Measurements from ENCODE around the gene ADGRA1. TPM values are rescaled to one million over a fixed set of nuclear protein-coding genes. Genes with fewer than 3 reads are reported as not detected.

The ADGRA1 gene
- total and polyA plus RNA-seq, 2 of the 8 experiments (the other 6 are each of a cell fraction or from before 2014, with no cell fraction given): 0.17 to 0.21 TPM

GRCh38 chr10:133121479-133121878 is 33.8 kb downstream of the ADGRA1 start:
- FAIRE-seq (no peak), DNase-seq (ENCODE audit: low read depth in 1 of 2, low spot score in 2 of 2) (no peak)
- Histone ChIP-seq H3K23ac (ENCODE audit: insufficient read length) (peak overlapping the region; percentile 41), H2BK120ac (replicated peaks; ENCODE audit: low read depth, low read length) (no peak overlapping the region), H2AK5ac (ENCODE audit: low read depth, low read length) (peak overlapping the region; percentile 87; the same call in 1 of the 2 replicates), H3K27ac (ENCODE audit: low read depth, low read length) (no peak overlapping the region), H2BK15ac (ENCODE audit: low read length) (0 out of 2 replicates have a peak overlapping the region, but pooled peaks have one; percentile 1), H3K23me2 (ENCODE audit: low read depth, low read length) (peaks cover 7% of the 10 kb centered on the region; the same call in 1 of the 2 replicates), H3K18ac (ENCODE audit: extremely low read depth, low read length) (no peak overlapping the region), H4K20me1 (replicated peaks in 1 of 2; ENCODE audit: control insufficient read depth in 1 of 2, insufficient read depth in 2 of 2, low read length in 2 of 2) (peaks cover 0 to 5% of the 10 kb centered on the region in 2 experiments), H3K56ac (replicated peaks; ENCODE audit: insufficient read length, low read depth, low read length) (peak overlapping the region; percentile 46), H3K4me1 (replicated peaks in 1 of 4; ENCODE audit: control insufficient read depth in 3 of 4, insufficient read depth in 4 of 4, low read length in 3 of 4) (no peaks in the 10 kb centered on the region; a peak in 1 of 7 replicates), H2BK12ac (ENCODE audit: low read depth, low read length) (peak overlapping the region; percentile 64; the same call in 1 of the 2 replicates), H3K36me3 (ENCODE audit: control insufficient read depth in 2 of 4, insufficient read depth in 4 of 4, low read length in 3 of 4) (peaks cover 0 to 2% (median 0%) of the 10 kb centered on the region in 4 experiments; a peak in 1 of 8 replicates), H2BK5ac (ENCODE audit: low read depth, low read length) (peak overlapping the region; percentile 84), H3K79me2 (ENCODE audit: control insufficient read depth in 1 of 2, insufficient read depth in 2 of 2, low read length in 2 of 2) (no peaks in the 10 kb centered on the region), H3K27me3 (replicated peaks in 1 of 4; ENCODE audit: control insufficient read depth in 3 of 4, extremely low read depth in 1 of 4, insufficient read depth in 3 of 4, low read length in 3 of 4) (no peaks in the 10 kb centered on the region; a peak in 1 of 7 replicates), H4K8ac (ENCODE audit: extremely low read depth, insufficient read depth, low read length) (no peak overlapping the region), H2BK20ac (ENCODE audit: low read length) (no peak overlapping the region), H2AFZ (ENCODE audit: low read length) (no peak overlapping the region), H3K4me3 (ENCODE audit: extremely low read depth in 1 of 4, insufficient read depth in 2 of 4, low read depth in 3 of 4, low read length in 4 of 4) (no peak overlapping the region), H4K91ac (replicated peaks; ENCODE audit: insufficient read length, low read length) (peak overlapping the region; percentile 81), H3K79me1 (ENCODE audit: low read depth, low read length) (no peaks in the 10 kb centered on the region), H4K5ac (ENCODE audit: insufficient read length, low read depth, low read length) (no peak overlapping the region), H3K4me2 (ENCODE audit: insufficient read depth in 1 of 2, low read depth in 2 of 2, low read length in 2 of 2) (no peak overlapping the region), H3K4ac (replicated peaks; ENCODE audit: insufficient read length, low read depth, low read length) (peak overlapping the region; percentile 78), H3K14ac (ENCODE audit: insufficient read length) (no peak overlapping the region), H3K9ac (replicated peaks in 1 of 4; ENCODE audit: extremely low read depth in 1 of 4, low read depth in 3 of 4, low read length in 3 of 4) (no peak overlapping the region; a peak in 1 of 7 replicates), H3K9me3 (ENCODE audit: insufficient read depth in 2 of 2, low read depth in 1 of 2, low read length in 1 of 2) (peaks cover 6 to 11% of the 10 kb centered on the region in 2 experiments; a peak in 3 of 4 replicates)
- 89% methylated on average over 8 of the region's 8 CpGs; no CpG with 5 or more reads in 1 of the 2 experiments for WGBS, 2 experiments (ENCODE audit: extremely low coverage in 1 of 2, insufficient coverage in 1 of 2, insufficient read length in 1 of 2, insufficient replicate concordance in 2 of 2, low coverage in 1 of 2, low lambda C conversion rate in 2 of 2, missing lambda C conversion rate in 1 of 2)
- CTCF ChIA-PET (ENCODE audit: partially characterized antibody): interaction anchor here (1.0 kb wide), 1 partner anchor 68 kb away, joined by 3 read pairs; no protein-coding TSS in a partner anchor
- POLR2A ChIA-PET (ENCODE audit: partially characterized antibody): no interaction called here
- TF ChIP-seq RXRA (IDR thresholded peaks at IDR 0.05; ENCODE audit: insufficient read depth, low read depth, low read length) (no peak), SIN3A (conservative IDR thresholded peaks at IDR 0.05 in 1 of 2, IDR thresholded peaks at IDR 0.05 in 1 of 2; ENCODE audit: low read depth in 1 of 2, low read length in 2 of 2) (no peak), BRCA1 (IDR thresholded peaks at IDR 0.05; ENCODE audit: low read depth, low read length) (no peak), CHD2 (IDR thresholded peaks at IDR 0.05; ENCODE audit: low read length) (no peak), MAFK (IDR thresholded peaks at IDR 0.05; ENCODE audit: low read depth, low read length) (no peak), POLR2A (IDR thresholded peaks at IDR 0.05; ENCODE audit: control extremely low read depth in 1 of 2, low read depth in 2 of 2, low read length in 2 of 2) (no peak), TCF12 (IDR thresholded peaks at IDR 0.05; ENCODE audit: low read depth, low read length) (no peak), SP4 (IDR thresholded peaks at IDR 0.05; ENCODE audit: low read length) (no peak), JUN (IDR thresholded peaks at IDR 0.05; ENCODE audit: low read depth, low read length) (no peak), NANOG (IDR thresholded peaks at IDR 0.05; ENCODE audit: insufficient read depth, low read depth, low read length, poor library complexity, severe bottlenecking) (no peak), E2F6 (IDR thresholded peaks at IDR 0.05) (no peak), SIX5 (IDR thresholded peaks at IDR 0.05; ENCODE audit: low read depth, low read length) (no peak), SP2 (IDR thresholded peaks at IDR 0.05; ENCODE audit: low read length) (no peak), EZH2 (IDR thresholded peaks at IDR 0.05; ENCODE audit: low read depth, low read length, severe bottlenecking) (no peak)
